Astrocyte (in vitro differentiated cells and primary cell): Measurements from ENCODE around the gene ENTPD5. TPM values are rescaled to one million over a fixed set of nuclear protein-coding genes. Genes with fewer than 3 reads are reported as not detected.

ENCODE experiments used
- DNase-seq: peaks from one replicate; pipeline ENCODE4 v3.0.0-alpha.2; 2010; ENCODE audit warnings: low read depth
- FAIRE-seq: peaks from 2 replicates; lab custom pipeline; 2011; peaks lifted over from hg19 to GRCh38; lab: Jason Lieb, UNC
- H2AFZ ChIP-seq: 2 replicates; pipeline ENCODE4 v1.6.0; 2012; ENCODE audit warnings: low read depth, low read length, inconsistent platforms
- H3K27ac ChIP-seq: 2 replicates; pipeline ENCODE4 v1.5.1; 2011; ENCODE audit warnings: low read depth, low read length, inconsistent platforms
- H3K27me3 ChIP-seq: 2 replicates; pipeline ENCODE4 v1.6.0; 2011; ENCODE audit warnings: low read length, inconsistent platforms; ENCODE audit not compliant: insufficient read depth
- H3K36me3 ChIP-seq: 2 replicates; pipeline ENCODE4 v1.5.1; 2011; ENCODE audit warnings: low read length, inconsistent platforms; ENCODE audit not compliant: insufficient read depth
- H3K4me1 ChIP-seq: 2 replicates; pipeline ENCODE4 v1.5.1; 2011; ENCODE audit warnings: low read length, inconsistent platforms; ENCODE audit not compliant: insufficient read depth
- H3K4me2 ChIP-seq: 2 replicates; pipeline ENCODE4 v1.6.0; 2012; ENCODE audit warnings: low read length, inconsistent platforms
- H3K4me3 ChIP-seq: 2 replicates; pipeline ENCODE4 v1.5.1; 2011; ENCODE audit warnings: low read depth, mild to moderate bottlenecking, low read length, inconsistent platforms; ENCODE audit not compliant: insufficient read depth
- H3K79me2 ChIP-seq: 2 replicates; pipeline ENCODE4 v1.6.0; 2012; ENCODE audit warnings: mild to moderate bottlenecking, low read length, inconsistent platforms; ENCODE audit not compliant: insufficient read depth
- H3K9ac ChIP-seq: 2 replicates; pipeline ENCODE4 v1.6.0; 2012; ENCODE audit warnings: mild to moderate bottlenecking, low read length, inconsistent platforms
- H3K9me3 ChIP-seq: 2 replicates; pipeline ENCODE4 v1.5.1; 2012; ENCODE audit warnings: low read depth, mild to moderate bottlenecking, low read length, inconsistent platforms; ENCODE audit not compliant: insufficient read depth
- H4K20me1 ChIP-seq: 2 replicates; pipeline ENCODE4 v1.6.0; 2012; ENCODE audit warnings: low read length, inconsistent platforms; ENCODE audit not compliant: insufficient read depth
- H3K27ac Mint-ChIP-seq: one replicate; pipeline ENCODE4 v1.8.0; 2021; ENCODE audit warnings: mild to moderate bottlenecking, mixed read lengths; ENCODE audit not compliant: unreplicated experiment
- H3K27me3 Mint-ChIP-seq: one replicate; pipeline ENCODE4 v1.8.0; 2021; ENCODE audit warnings: low read depth, mixed read lengths; ENCODE audit not compliant: unreplicated experiment
- H3K36me3 Mint-ChIP-seq: one replicate; pipeline ENCODE4 v1.8.0; 2021; ENCODE audit warnings: low read depth, mixed read lengths; ENCODE audit not compliant: unreplicated experiment
- H3K4me1 Mint-ChIP-seq: one replicate; pipeline ENCODE4 v1.8.0; 2021; ENCODE audit warnings: low read depth, mixed read lengths; ENCODE audit not compliant: unreplicated experiment
- H3K4me3 Mint-ChIP-seq: one replicate; pipeline ENCODE4 v1.8.0; 2021; ENCODE audit warnings: mild to moderate bottlenecking, moderate library complexity, mixed read lengths; ENCODE audit not compliant: unreplicated experiment
- H3K9me3 Mint-ChIP-seq: one replicate; pipeline ENCODE4 v1.8.0; 2021; ENCODE audit warnings: mild to moderate bottlenecking, mixed read lengths; ENCODE audit not compliant: unreplicated experiment
- EZH2 ChIP-seq: IDR thresholded peaks from 2 replicates; pipeline ENCODE4 v1.6.1; 2012; ENCODE audit warnings: mild to moderate bottlenecking, low read length, inconsistent platforms; ENCODE audit not compliant: insufficient read depth
- total RNA-seq: library from RNA; stranded (reverse); gene quantifications from 2 replicates; pipeline ENCODE4 v1.2.1, GENCODE V29; 2021
- TF ChIP-seq, protein P1 (sequence below): IDR thresholded peaks from 2 replicates; pipeline ENCODE4 v1.5.1; 2011; ENCODE audit warnings: low read depth, mild to moderate bottlenecking, inconsistent platforms, low read length, moderate library complexity; ENCODE audit not compliant: insufficient read depth

Gene ENTPD5
- total RNA-seq, 1 donor from 2014 or later = 9.5 TPM

- Histone ChIP-seq H3K4me3 (no peak overlapping the region), H2AFZ (no peak overlapping the region), H3K9me3 (no peaks in the 10 kb centered on the region), H3K36me3 (no peaks in the 10 kb centered on the region), H3K27me3 (no peaks in the 10 kb centered on the region), H3K27ac (no peak overlapping the region), H4K20me1 (no peaks in the 10 kb centered on the region), H3K9ac (no peak overlapping the region), H3K4me2 (no peak overlapping the region), H3K4me1 (no peaks in the 10 kb centered on the region), H3K79me2 (no peaks in the 10 kb centered on the region)
- Mint-ChIP-seq H3K27ac (no peak overlapping the region), H3K4me1 (peaks cover 4% of the 10 kb centered on the region), H3K27me3 (peaks cover 5% of the 10 kb centered on the region), H3K9me3 (no peaks in the 10 kb centered on the region), H3K4me3 (no peak overlapping the region), H3K36me3 (peaks cover 2% of the 10 kb centered on the region)
- TF ChIP-seq, protein P1, sequence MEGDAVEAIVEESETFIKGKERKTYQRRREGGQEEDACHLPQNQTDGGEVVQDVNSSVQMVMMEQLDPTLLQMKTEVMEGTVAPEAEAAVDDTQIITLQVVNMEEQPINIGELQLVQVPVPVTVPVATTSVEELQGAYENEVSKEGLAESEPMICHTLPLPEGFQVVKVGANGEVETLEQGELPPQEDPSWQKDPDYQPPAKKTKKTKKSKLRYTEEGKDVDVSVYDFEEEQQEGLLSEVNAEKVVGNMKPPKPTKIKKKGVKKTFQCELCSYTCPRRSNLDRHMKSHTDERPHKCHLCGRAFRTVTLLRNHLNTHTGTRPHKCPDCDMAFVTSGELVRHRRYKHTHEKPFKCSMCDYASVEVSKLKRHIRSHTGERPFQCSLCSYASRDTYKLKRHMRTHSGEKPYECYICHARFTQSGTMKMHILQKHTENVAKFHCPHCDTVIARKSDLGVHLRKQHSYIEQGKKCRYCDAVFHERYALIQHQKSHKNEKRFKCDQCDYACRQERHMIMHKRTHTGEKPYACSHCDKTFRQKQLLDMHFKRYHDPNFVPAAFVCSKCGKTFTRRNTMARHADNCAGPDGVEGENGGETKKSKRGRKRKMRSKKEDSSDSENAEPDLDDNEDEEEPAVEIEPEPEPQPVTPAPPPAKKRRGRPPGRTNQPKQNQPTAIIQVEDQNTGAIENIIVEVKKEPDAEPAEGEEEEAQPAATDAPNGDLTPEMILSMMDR = no peak
- TF ChIP-seq EZH2 = no peak
- no peak for DNase-seq
- FAIRE-seq = no peak
Measured at GRCh38 chr14:73998726-73999125, 20.4 kb downstream of the ENTPD5 start.

- H3K27me3 Mint-ChIP-seq = peaks cover 5% of the 10 kb centered on the region
- Histone ChIP-seq H3K9me3 (no peaks in the 10 kb centered on the region), H3K4me2 (no peak overlapping the region), H3K36me3 (no peaks in the 10 kb centered on the region), H3K27me3 (no peaks in the 10 kb centered on the region), H3K27ac (no peak overlapping the region), H3K79me2 (no peaks in the 10 kb centered on the region), H3K9ac (no peak overlapping the region), H3K4me3 (no peak overlapping the region), H4K20me1 (no peaks in the 10 kb centered on the region), H2AFZ (no peak overlapping the region), H3K4me1 (no peaks in the 10 kb centered on the region)
- DNase-seq (no peak), FAIRE-seq (no peak)
- H3K27ac Mint-ChIP-seq = no peak overlapping the region
- H3K4me3 Mint-ChIP-seq = no peak overlapping the region
- peaks cover 2% of the 10 kb centered on the region for H3K36me3 Mint-ChIP-seq
- no peaks in the 10 kb centered on the region for H3K9me3 Mint-ChIP-seq
- TF ChIP-seq EZH2 = no peak
- H3K4me1 Mint-ChIP-seq = peaks cover 4% of the 10 kb centered on the region
Measured at GRCh38 chr14:73997944-73998447, 21.1 kb downstream of the ENTPD5 start.

DNA sequence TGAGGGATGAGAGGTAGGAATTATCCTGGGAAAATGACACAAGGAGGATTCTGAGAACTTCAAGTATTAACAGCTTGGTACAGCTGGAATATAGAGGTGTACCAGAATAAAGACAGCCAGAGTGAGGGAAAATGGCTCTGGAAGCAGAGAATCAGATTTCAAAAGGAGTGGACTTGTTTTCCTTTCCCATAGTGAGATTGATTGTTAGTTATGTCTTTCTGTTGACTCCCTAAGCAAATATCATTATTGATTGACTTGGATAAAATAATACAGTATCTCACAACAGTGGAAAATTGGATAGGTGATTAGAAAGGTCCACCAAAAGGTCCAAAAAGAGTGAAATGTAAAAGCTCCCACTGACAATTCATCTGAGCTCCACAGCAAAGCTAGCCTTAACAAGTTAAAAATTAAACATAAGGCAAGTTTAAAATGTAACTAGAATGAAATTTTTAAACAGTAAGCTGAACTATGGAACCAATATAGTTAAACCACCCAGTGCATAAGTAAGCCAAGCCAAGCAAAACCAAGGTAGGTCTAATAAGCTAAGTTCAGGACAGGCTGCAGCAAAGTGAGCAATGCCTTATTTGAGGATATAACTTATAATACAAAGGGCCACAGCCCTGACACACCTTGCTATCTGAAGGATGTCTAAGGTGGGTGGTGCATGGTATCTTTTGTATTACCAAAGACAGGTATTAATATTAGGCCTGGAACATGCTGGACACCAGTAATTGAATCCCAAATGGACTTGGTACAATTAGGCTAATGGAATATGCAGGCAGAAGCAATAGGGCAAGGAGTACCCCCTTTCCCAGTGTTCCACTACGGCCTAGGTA, 21.8 kb downstream of the ENTPD5 start:
- H3K4me1 Mint-ChIP-seq = peaks cover 4% of the 10 kb centered on the region
- peaks cover 2% of the 10 kb centered on the region for H3K36me3 Mint-ChIP-seq
- no peaks in the 10 kb centered on the region for H3K9me3 Mint-ChIP-seq
- TF ChIP-seq, protein P1 = no peak
- TF ChIP-seq EZH2 = no peak
- no peak for FAIRE-seq
- H3K9me3 ChIP-seq = no peaks in the 10 kb centered on the region
- H3K79me2 ChIP-seq = no peaks in the 10 kb centered on the region
- no peaks in the 10 kb centered on the region for H4K20me1 ChIP-seq
- no peak overlapping the region for H3K4me2 ChIP-seq
- H3K27me3 Mint-ChIP-seq = peaks cover 5% of the 10 kb centered on the region
- H3K36me3 ChIP-seq = no peaks in the 10 kb centered on the region
- no peaks in the 10 kb centered on the region for H3K4me1 ChIP-seq
- H3K27me3 ChIP-seq = no peaks in the 10 kb centered on the region
- H3K27ac Mint-ChIP-seq = no peak overlapping the region
- no peak overlapping the region for H3K27ac ChIP-seq
- DNase-seq = no peak
- H3K4me3 ChIP-seq = no peak overlapping the region
- no peak overlapping the region for H3K9ac ChIP-seq
- no peak overlapping the region for H3K4me3 Mint-ChIP-seq
- H2AFZ ChIP-seq = no peak overlapping the region
